Osteoblast (primary cell): ENCODE data around the gene POU6F2. TPM values are rescaled to one million over a fixed set of nuclear protein-coding genes. Genes with fewer than 3 reads are reported as not detected.

Source experiments
- DNase-seq: peaks from one replicate; pipeline ENCODE4 v3.0.0; 2011; ENCODE audit warnings: low spot score, mixed read lengths; ENCODE audit not compliant: insufficient read length; ENCODE audit errors: missing footprints
- H2AFZ ChIP-seq: 2 replicates; pipeline ENCODE4 v1.6.0; 2011; ENCODE audit warnings: mild to moderate bottlenecking, low read length
- H3K27ac ChIP-seq: 2 replicates; pipeline ENCODE4 v1.5.1; 2011; ENCODE audit warnings: mild to moderate bottlenecking, low read depth, low read length, moderate library complexity
- H3K27me3 ChIP-seq: 2 replicates; pipeline ENCODE4 v1.6.0; 2012; ENCODE audit warnings: mild to moderate bottlenecking, control low read depth, inconsistent platforms, low read length, moderate library complexity; ENCODE audit not compliant: insufficient read depth
- H3K36me3 ChIP-seq: 2 replicates; pipeline ENCODE4 v1.5.1; 2011; ENCODE audit warnings: mild to moderate bottlenecking, low read length, control low read depth, moderate library complexity; ENCODE audit not compliant: insufficient read depth
- H3K4me1 ChIP-seq: 2 replicates; pipeline ENCODE4 v1.5.1; 2011; ENCODE audit warnings: mild to moderate bottlenecking, low read length, control low read depth, moderate library complexity; ENCODE audit not compliant: insufficient read depth
- H3K4me2 ChIP-seq: 2 replicates; pipeline ENCODE4 v1.6.0; 2011; ENCODE audit warnings: mild to moderate bottlenecking, low read length; ENCODE audit not compliant: insufficient read depth
- H3K4me3 ChIP-seq: fragments of 200-600 bp; sonication (generic); 3 replicates; pipeline ENCODE4 v1.5.1; 2012; ENCODE audit warnings: mild to moderate bottlenecking, low read length, inconsistent platforms; ENCODE audit not compliant: insufficient read depth
- H3K79me2 ChIP-seq: 2 replicates; pipeline ENCODE4 v1.6.0; 2012; ENCODE audit warnings: mild to moderate bottlenecking, low read length, control low read depth, inconsistent platforms; ENCODE audit not compliant: insufficient read depth
- H3K9me3 ChIP-seq: 2 replicates; pipeline ENCODE4 v1.5.1; 2011; ENCODE audit warnings: low read depth, low read length, control low read depth
- H4K20me1 ChIP-seq: 2 replicates; pipeline ENCODE4 v1.6.0; 2012; ENCODE audit warnings: mild to moderate bottlenecking, low read length, control low read depth; ENCODE audit not compliant: insufficient read depth
- CTCF ChIP-seq: IDR thresholded peaks from 2 replicates; pipeline ENCODE4 v1.5.1; 2011; ENCODE audit warnings: mild to moderate bottlenecking, low read depth, low read length, moderate library complexity; ENCODE audit errors: extremely low read depth
- total RNA-seq: library from RNA; depleted of rRNA; stranded (reverse); fragments of >200 nt; gene quantifications from 2 replicates; pipeline ENCODE4 v1.2.3, GENCODE V29; 2012

The POU6F2 gene
- total RNA-seq, 1 donor = not detected

GRCh38 chr7:39360766-39361165 is 383.1 kb downstream of the POU6F2 start:
- H3K79me2 ChIP-seq = no peaks in the 10 kb centered on the region
- H3K27ac ChIP-seq = no peak overlapping the region
- DNase-seq = no peak
- H3K36me3 ChIP-seq = no peaks in the 10 kb centered on the region
- H2AFZ ChIP-seq = no peak overlapping the region
- no peak overlapping the region for H3K4me2 ChIP-seq
- no peaks in the 10 kb centered on the region for H3K4me1 ChIP-seq
- no peak for TF ChIP-seq CTCF
- no peaks in the 10 kb centered on the region for H4K20me1 ChIP-seq
- H3K9me3 ChIP-seq = no peaks in the 10 kb centered on the region
- H3K4me3 ChIP-seq = no peak overlapping the region
- H3K27me3 ChIP-seq = peaks cover 2% of the 10 kb centered on the region

- no peak overlapping the region for H3K4me3 ChIP-seq
- no peak overlapping the region for H2AFZ ChIP-seq
- H3K9me3 ChIP-seq = no peaks in the 10 kb centered on the region
- no peak overlapping the region for H3K4me2 ChIP-seq
- no peaks in the 10 kb centered on the region for H4K20me1 ChIP-seq
- peaks cover 2% of the 10 kb centered on the region for H3K27me3 ChIP-seq
- no peaks in the 10 kb centered on the region for H3K79me2 ChIP-seq
- H3K27ac ChIP-seq = no peak overlapping the region
- H3K36me3 ChIP-seq = no peaks in the 10 kb centered on the region
- TF ChIP-seq CTCF = no peak
- no peak for DNase-seq
- H3K4me1 ChIP-seq = no peaks in the 10 kb centered on the region
Measured at GRCh38 chr7:39365751-39366295, 388.1 kb downstream of the POU6F2 start.

- Histone ChIP-seq H2AFZ (no peak overlapping the region), H3K36me3 (no peaks in the 10 kb centered on the region), H3K4me1 (no peaks in the 10 kb centered on the region), H3K4me2 (no peak overlapping the region), H3K4me3 (no peak overlapping the region), H3K27ac (no peak overlapping the region), H3K27me3 (peaks cover 2% of the 10 kb centered on the region), H3K9me3 (no peaks in the 10 kb centered on the region), H4K20me1 (no peaks in the 10 kb centered on the region), H3K79me2 (no peaks in the 10 kb centered on the region)
- DNase-seq = no peak
- no peak for TF ChIP-seq CTCF
Measured at GRCh38 chr7:39367451-39367850, 389.7 kb downstream of the POU6F2 start.

- no peak for DNase-seq
- H2AFZ ChIP-seq = no peak overlapping the region
- H3K27ac ChIP-seq = no peak overlapping the region
Measured at GRCh38 chr7:39367943-39368342, 390.2 kb downstream of the POU6F2 start.

More at GRCh38 chr7:39367943-39368342, 390.2 kb downstream of the POU6F2 start:
- H3K27me3 ChIP-seq = no peaks in the 10 kb centered on the region
- no peaks in the 10 kb centered on the region for H3K36me3 ChIP-seq
- no peaks in the 10 kb centered on the region for H4K20me1 ChIP-seq
- no peak overlapping the region for H3K4me2 ChIP-seq
- H3K79me2 ChIP-seq = no peaks in the 10 kb centered on the region
- H3K4me1 ChIP-seq = no peaks in the 10 kb centered on the region
- H3K4me3 ChIP-seq = no peak overlapping the region
- TF ChIP-seq CTCF = no peak
- no peaks in the 10 kb centered on the region for H3K9me3 ChIP-seq
